A549 (cell line): Measurements from ENCODE around the gene ZBED1. TPM values are rescaled to one million over a fixed set of nuclear protein-coding genes. Genes with fewer than 3 reads are reported as not detected.

Source experiments
- ATAC-seq, 2 experiments: fragments of 200-7000 bp in 1 of 2; fragments of >200 bp in 1 of 2; cut with Nextera tagmentation in 1 of 2; cut with Tn5 transposase in 1 of 2; 3 replicates each; pipeline versions ENCODE4 v1.8.0 to v1.9.1; 2018 to 2020; ENCODE audit warnings: mild to moderate bottlenecking in 1 of 2, moderate library complexity in 1 of 2
- CTCF ChIA-PET: fragments of 300-600 bp; sonication (Branson Sonifier 250); formaldehyde crosslinking; extraction: SDS; loops from one replicate; lab custom pipeline; 2021; ENCODE audit warnings: antibody characterized with exemption, inconsistent platforms; lab: Yijun Ruan, JAX
- POLR2A ChIA-PET: fragments of 350-600 bp; formaldehyde crosslinking; extraction: SDS; loops from one replicate; lab custom pipeline; 2021; ENCODE audit warnings: antibody characterized with exemption, inconsistent platforms; lab: Yijun Ruan, JAX
- DNase-seq, 2 experiments: peaks; one replicate each; pipeline versions ENCODE4 v3.0.0 to v3.0.0-alpha.2; 2011 to 2016; ENCODE audit warnings: low read depth in 1 of 2, low spot score in 1 of 2
- FAIRE-seq: peaks from 2 replicates; lab custom pipeline; 2011; peaks lifted over from hg19 to GRCh38; lab: Jason Lieb, UNC
- H3K27ac ChIP-seq, 2 experiments: fragments of >200 bp; sonication (Bioruptor Twin); formaldehyde crosslinking; 3 replicates each; pipeline ENCODE4 v1.5.1; 2016 to 2017
- H3K4me1 ChIP-seq: fragments of >200 bp; sonication (Bioruptor Twin); formaldehyde crosslinking; 3 replicates; pipeline ENCODE4 v1.6.1; 2016
- H3K4me2 ChIP-seq: fragments of >200 bp; sonication (Bioruptor Twin); formaldehyde crosslinking; 3 replicates; pipeline ENCODE4 v1.6.1; 2016
- H3K4me3 ChIP-seq: fragments of >200 bp; sonication (Bioruptor Twin); formaldehyde crosslinking; 3 replicates; pipeline ENCODE4 v1.5.1; 2016
- H3K9me3 ChIP-seq: fragments of >200 bp; sonication (Bioruptor Twin); formaldehyde crosslinking; 3 replicates; pipeline ENCODE4 v1.6.1; 2016
- BHLHE40 ChIP-seq: IDR thresholded peaks from 2 replicates; pipeline ENCODE4 v1.6.1; 2012; ENCODE audit warnings: low read depth, low read length, inconsistent platforms
- CBX8 ChIP-seq: fragments of 200-600 bp; sonication (generic); IDR thresholded peaks from 2 replicates; pipeline ENCODE4 v1.6.1; 2016
- CEBPB ChIP-seq, 2 experiments: fragments of >200 bp in 1 of 2; sonication (Bioruptor Twin) in 1 of 2; formaldehyde crosslinking in 1 of 2; IDR thresholded peaks; 2 replicates each; pipeline ENCODE4 v1.6.1; 2012 to 2016
- CHD2 ChIP-seq: fragments of 150-350 bp; IDR thresholded peaks from 2 replicates; pipeline ENCODE4 v1.6.1; 2014; ENCODE audit warnings: low read length; ENCODE audit not compliant: partially characterized antibody
- E2F6 ChIP-seq: IDR thresholded peaks from 2 replicates; pipeline ENCODE4 v1.6.1; 2012; ENCODE audit warnings: low read depth, borderline replicate concordance
- EHMT2 ChIP-seq: fragments of 200-600 bp; sonication (generic); IDR thresholded peaks from 2 replicates; pipeline ENCODE4 v1.6.1; 2016; ENCODE audit warnings: antibody characterized with exemption, low read depth, mild to moderate bottlenecking, moderate library complexity
- EP300 ChIP-seq, 2 experiments: fragments of >200 bp; sonication (Bioruptor Twin); formaldehyde crosslinking; IDR thresholded peaks; 2 replicates in 1 of 2; 3 replicates in 1 of 2; pipeline ENCODE4 v1.6.1; 2016 to 2017
- HOXB13 ChIP-seq: fragments of 250-450 bp; sonication (Bioruptor Pico); IDR thresholded peaks from 2 replicates; pipeline ENCODE4 v1.5.0; 2020; ENCODE audit warnings: low read depth, mild to moderate bottlenecking, moderate library complexity
- KDM1A ChIP-seq: fragments of 200-600 bp; sonication (generic); IDR thresholded peaks from 2 replicates; pipeline ENCODE4 v1.6.1; 2016; ENCODE audit warnings: low read depth, mild to moderate bottlenecking
- KDM5A ChIP-seq: fragments of 200-600 bp; sonication (generic); IDR thresholded peaks from 2 replicates; pipeline ENCODE4 v1.6.1; 2016; ENCODE audit warnings: antibody characterized with exemption, mild to moderate bottlenecking
- MYC ChIP-seq: IDR thresholded peaks from 2 replicates; pipeline ENCODE4 v1.6.1; 2012; ENCODE audit warnings: mild to moderate bottlenecking, inconsistent platforms, low read length, improper control_type of control experiment, borderline replicate concordance
- NR3C1 ChIP-seq: fragments of >200 bp; sonication (Bioruptor Twin); formaldehyde crosslinking; IDR thresholded peaks from 3 replicates; pipeline ENCODE4 v1.6.1; 2017
- PHF8 ChIP-seq: fragments of 200-600 bp; sonication (generic); IDR thresholded peaks from 2 replicates; pipeline ENCODE4 v1.6.1; 2016; ENCODE audit warnings: low read depth, mild to moderate bottlenecking, antibody characterized with exemption, moderate library complexity, borderline replicate concordance
- POLR2A ChIP-seq: IDR thresholded peaks from 2 replicates; pipeline ENCODE4 v1.6.1; 2012; ENCODE audit warnings: mild to moderate bottlenecking, low read length
- RAD21 ChIP-seq, 2 experiments: fragments of >200 bp in 1 of 2; sonication (Bioruptor Twin) in 1 of 2; formaldehyde crosslinking in 1 of 2; IDR thresholded peaks in 1 of 2; conservative IDR thresholded peaks in 1 of 2; 2 replicates in 1 of 2; 3 replicates in 1 of 2; pipeline ENCODE4 v1.6.1; 2012 to 2018; ENCODE audit warnings: inconsistent platforms in 1 of 2
- RCOR1 ChIP-seq: fragments of 150-350 bp; IDR thresholded peaks from 2 replicates; pipeline ENCODE4 v1.6.1; 2014; ENCODE audit warnings: antibody characterized with exemption, low read length, low read depth
- RNF2 ChIP-seq: fragments of 200-600 bp; sonication (generic); IDR thresholded peaks from 2 replicates; pipeline ENCODE4 v1.6.1; 2016; ENCODE audit warnings: low read depth, mild to moderate bottlenecking, antibody characterized with exemption, moderate library complexity, borderline replicate concordance
- SMC3 ChIP-seq: fragments of >200 bp; sonication (Bioruptor Twin); formaldehyde crosslinking; IDR thresholded peaks from 3 replicates; pipeline ENCODE4 v1.6.1; 2018; ENCODE audit warnings: inconsistent platforms
- SREBF2 ChIP-seq: fragments of 450-650 bp; IDR thresholded peaks from 2 replicates; pipeline ENCODE4 v1.6.1; 2014; ENCODE audit warnings: mild to moderate bottlenecking, moderate library complexity
- TP53 ChIP-seq: fragments of 250-450 bp; sonication (Bioruptor Pico); IDR thresholded peaks from 2 replicates; pipeline ENCODE4 v1.5.0; 2021; ENCODE audit warnings: mild to moderate bottlenecking, moderate library complexity
- ZFP36 ChIP-seq: fragments of 450-650 bp; IDR thresholded peaks from 2 replicates; pipeline ENCODE4 v1.6.1; 2014; ENCODE audit warnings: borderline replicate concordance; ENCODE audit not compliant: partially characterized antibody
- WGBS: methylation state at CpG from one replicate; pipeline ENCODE4 v1.1.6; 2017; ENCODE audit errors: missing lambda C conversion rate; 5-methylcytosine and 5-hydroxymethylcytosine counted together
- polyA plus RNA-seq, 4 experiments: library from polyadenylated mRNA; depleted of rRNA in 3 of 4; stranded (reverse); fragments of >200 nt; fragmentation: RNase III in 1 of 4; extraction: RNeasy Plus Mini Kit Qiagen cat#74134 plus additional on column Dnase treatment in 1 of 4; gene quantifications; 2 replicates in 3 of 4; 3 replicates in 1 of 4; pipeline ENCODE4 v1.2.3, GENCODE V29; 2011 to 2017
- TF ChIP-seq, protein P1 (sequence below): fragments of 250-450 bp; sonication (Bioruptor Pico); IDR thresholded peaks from 2 replicates; pipeline ENCODE4 v1.5.0; 2020; ENCODE audit warnings: low read depth, mild to moderate bottlenecking, moderate library complexity
- TF ChIP-seq, protein P2 (sequence below): IDR thresholded peaks from 2 replicates; pipeline ENCODE4 v1.6.1; 2012
- TF ChIP-seq, protein P3 (sequence below): fragments of >200 bp; sonication (Bioruptor Twin); formaldehyde crosslinking; IDR thresholded peaks from 2 replicates; pipeline ENCODE4 v1.6.1; 2016
- TF ChIP-seq, protein P4 (sequence below): fragments of 450-650 bp; IDR thresholded peaks from 2 replicates; pipeline ENCODE4 v1.6.1; 2014; ENCODE audit warnings: antibody characterized with exemption

The ZBED1 gene
- polyA plus RNA-seq, 2 of the 4 experiments (the other 2 are of a cell fraction), result 19.7 to 21.9 TPM

GRCh38 chrX:2452317-2452784 is 48.4 kb downstream of the ZBED1 start:
- POLR2A ChIA-PET, result no interaction called here
- FAIRE-seq (no peak), DNase-seq (no peak), ATAC-seq (no peak)
- H3K4me1 ChIP-seq, result peaks cover 11% of the 10 kb centered on the region; the same call in 1 of the 3 replicates
- peak overlapping the region; percentile 50; the same call in 1 of the 3 replicates for H3K4me2 ChIP-seq
- H3K4me3 ChIP-seq, result no peak overlapping the region
- no peaks in the 10 kb centered on the region for H3K9me3 ChIP-seq
- CTCF ChIA-PET, result no interaction called here
- TF ChIP-seq, protein P1, sequence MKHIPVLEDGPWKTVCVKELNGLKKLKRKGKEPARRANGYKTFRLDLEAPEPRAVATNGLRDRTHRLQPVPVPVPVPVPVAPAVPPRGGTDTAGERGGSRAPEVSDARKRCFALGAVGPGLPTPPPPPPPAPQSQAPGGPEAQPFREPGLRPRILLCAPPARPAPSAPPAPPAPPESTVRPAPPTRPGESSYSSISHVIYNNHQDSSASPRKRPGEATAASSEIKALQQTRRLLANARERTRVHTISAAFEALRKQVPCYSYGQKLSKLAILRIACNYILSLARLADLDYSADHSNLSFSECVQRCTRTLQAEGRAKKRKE, result no peak
- TF ChIP-seq BHLHE40, result no peak
- 0 out of 2 replicates have a peak, but pooled peaks have one; percentile 25 for TF ChIP-seq POLR2A
- TF ChIP-seq CHD2, result no peak
- TF ChIP-seq KDM1A, result no peak
- TF ChIP-seq KDM5A, result no peak
- no peak for TF ChIP-seq NR3C1
- TF ChIP-seq, all 56 proteins: peak for 1
- no peak overlapping the region for H3K27ac ChIP-seq
- 93% methylated on average over 22 of the region's 22 CpGs for WGBS

- peak in 1 of 2 experiments; percentile 90 for DNase-seq
- WGBS, result 56% methylated on average over 25 of the region's 25 CpGs
- TF ChIP-seq CHD2 (no peak), POLR2A (no peak), PHF8 (no peak), KDM1A (no peak), CEBPB (IDR thresholded peaks at IDR 0.05) (no peak), ZFP36 (no peak), BHLHE40 (no peak), SMC3 (0 out of 3 replicates have a peak, but pooled peaks have one; percentile 7), EHMT2 (no peak), HOXB13 (CRISPR knock-in tag) (no peak), RCOR1 (no peak)
- TF ChIP-seq, protein P2, sequence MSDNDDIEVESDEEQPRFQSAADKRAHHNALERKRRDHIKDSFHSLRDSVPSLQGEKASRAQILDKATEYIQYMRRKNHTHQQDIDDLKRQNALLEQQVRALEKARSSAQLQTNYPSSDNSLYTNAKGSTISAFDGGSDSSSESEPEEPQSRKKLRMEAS, result peak; percentile 44
- H3K4me2 ChIP-seq, result peak overlapping the region; percentile 50
- no peak overlapping the region for H3K4me3 ChIP-seq
- FAIRE-seq, result peak; percentile 49
- ATAC-seq, result peak; percentile 77 to 85
- no peaks in the 10 kb centered on the region for H3K9me3 ChIP-seq
- ChIA-PET POLR2A (no interaction called here), CTCF (no interaction called here)
- H3K27ac ChIP-seq, result peak overlapping the region; percentile 25 to 34; a peak in 4 of 6 replicates
- H3K4me1 ChIP-seq, result peaks cover 11% of the 10 kb centered on the region; the same call in 1 of the 3 replicates
These were observed 49.1 kb downstream of the ZBED1 start for GRCh38 chrX:2451501-2452316.

- TF ChIP-seq CBX8 (no peak), EHMT2 (no peak)
- FAIRE-seq, result no peak
- no peak for DNase-seq
- CTCF ChIA-PET, result no interaction called here
- no peak overlapping the region for H3K27ac ChIP-seq
- POLR2A ChIA-PET, result no interaction called here
- H3K4me3 ChIP-seq, result no peak overlapping the region
- no peaks in the 10 kb centered on the region for H3K9me3 ChIP-seq
- no peak for ATAC-seq
- peak overlapping the region; percentile 50; the same call in 1 of the 3 replicates for H3K4me2 ChIP-seq
- peaks cover 11% of the 10 kb centered on the region; the same call in 1 of the 3 replicates for H3K4me1 ChIP-seq
- WGBS, result 87% methylated on average over 5 of the region's 5 CpGs
These were observed 50.1 kb downstream of the ZBED1 start for GRCh38 chrX:2450681-2451080.

- ChIA-PET CTCF (no interaction called here), POLR2A (no interaction called here)
- no peak for FAIRE-seq
- H3K4me2 ChIP-seq, result no peak overlapping the region
- WGBS, result 93% methylated on average over 13 of the region's 13 CpGs
- peaks cover 11% of the 10 kb centered on the region; the same call in 1 of the 3 replicates for H3K4me1 ChIP-seq
- H3K9me3 ChIP-seq, result no peaks in the 10 kb centered on the region
- no peak overlapping the region for H3K27ac ChIP-seq
- DNase-seq, result no peak
- no peak for ATAC-seq
- no peak overlapping the region for H3K4me3 ChIP-seq
- TF ChIP-seq, protein P3, sequence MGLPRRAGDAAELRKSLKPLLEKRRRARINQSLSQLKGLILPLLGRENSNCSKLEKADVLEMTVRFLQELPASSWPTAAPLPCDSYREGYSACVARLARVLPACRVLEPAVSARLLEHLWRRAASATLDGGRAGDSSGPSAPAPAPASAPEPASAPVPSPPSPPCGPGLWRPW, result no peak
- TF ChIP-seq TP53 (CRISPR knock-in tag), result no peak
- TF ChIP-seq EP300 (IDR thresholded peaks at IDR 0.05), result no peak
- TF ChIP-seq RNF2, result no peak
- TF ChIP-seq, protein P1, result no peak
- no peak for TF ChIP-seq MYC
- no peak for TF ChIP-seq E2F6
- no peak for TF ChIP-seq RAD21 (conservative IDR thresholded peaks at IDR 0.05 in 1 of 2, IDR thresholded peaks at IDR 0.05 in 1 of 2)
- TF ChIP-seq, protein P4, sequence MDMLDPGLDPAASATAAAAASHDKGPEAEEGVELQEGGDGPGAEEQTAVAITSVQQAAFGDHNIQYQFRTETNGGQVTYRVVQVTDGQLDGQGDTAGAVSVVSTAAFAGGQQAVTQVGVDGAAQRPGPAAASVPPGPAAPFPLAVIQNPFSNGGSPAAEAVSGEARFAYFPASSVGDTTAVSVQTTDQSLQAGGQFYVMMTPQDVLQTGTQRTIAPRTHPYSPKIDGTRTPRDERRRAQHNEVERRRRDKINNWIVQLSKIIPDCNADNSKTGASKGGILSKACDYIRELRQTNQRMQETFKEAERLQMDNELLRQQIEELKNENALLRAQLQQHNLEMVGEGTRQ, result no peak
- TF ChIP-seq SREBF2, result no peak
These were observed 51.5 kb downstream of the ZBED1 start for GRCh38 chrX:2449135-2449886.
